Measurements from ENCODE around the gene PIP4K2A. TPM values are rescaled to one million over a fixed set of nuclear protein-coding genes. Genes with fewer than 3 reads are reported as not detected.

PIP4K2A gene
- total RNA-seq, 1 donor from 2014 or later, result 67.6 TPM

DNA sequence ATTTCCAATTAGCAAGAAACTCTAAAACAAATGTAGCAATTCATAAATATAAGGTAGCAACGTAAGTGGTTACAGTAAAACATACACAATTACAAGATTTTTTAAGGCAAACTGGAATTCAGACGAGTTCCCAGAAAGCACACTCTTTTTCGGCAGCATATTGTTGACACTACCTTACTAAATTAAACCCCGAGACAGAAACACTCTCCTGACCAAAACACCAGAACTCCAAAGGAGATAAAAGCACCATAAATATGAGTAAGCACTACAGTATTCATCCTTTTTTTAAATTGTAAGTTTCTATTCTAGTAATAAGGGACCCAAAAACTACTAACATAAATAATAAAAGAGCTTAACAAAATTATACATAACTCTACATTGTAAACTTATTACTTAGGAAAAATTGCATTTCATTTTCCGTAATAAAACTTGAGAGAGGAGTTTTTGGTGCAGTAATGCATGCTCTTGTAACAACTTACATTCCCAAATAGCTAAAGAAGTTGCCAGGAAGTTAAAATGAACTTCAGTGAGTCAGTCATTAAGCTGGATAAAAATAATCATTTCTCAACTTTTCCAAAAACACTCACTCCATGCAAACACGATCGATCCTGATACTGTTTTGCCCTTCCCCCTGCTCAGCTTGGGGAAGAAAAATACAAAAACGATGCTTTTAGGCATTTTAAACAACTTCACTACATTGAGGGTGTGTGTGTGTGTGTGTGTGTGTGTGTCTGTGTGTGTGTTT, 2.0 kb downstream of the PIP4K2A start:
- Histone ChIP-seq H3K4me1 (peaks cover 34% of the 10 kb centered on the region), H3K27me3 (ENCODE audit: low read depth) (no peaks in the 10 kb centered on the region), H3K4me3 (peak overlapping the region; percentile 91), H3K27ac (no peak overlapping the region), H3K9me3 (no peaks in the 10 kb centered on the region), H3K36me3 (no peaks in the 10 kb centered on the region)
- ATAC-seq (no peak), DNase-seq (no peak)
- intact Hi-C loops (cut with DNase I), result no loop called here
- no peak for TF ChIP-seq CTCF (IDR thresholded peaks at IDR 0.05)

GRCh38 chr10:22711373-22711772, 3.0 kb downstream of the PIP4K2A start:
- Histone ChIP-seq H3K27me3 (ENCODE audit: low read depth) (no peaks in the 10 kb centered on the region), H3K4me1 (peaks cover 34% of the 10 kb centered on the region), H3K9me3 (no peaks in the 10 kb centered on the region), H3K4me3 (peak overlapping the region; percentile 91), H3K27ac (no peak overlapping the region), H3K36me3 (no peaks in the 10 kb centered on the region)
- DNase-seq (no peak), ATAC-seq (no peak)
- no peak for TF ChIP-seq CTCF (IDR thresholded peaks at IDR 0.05)
- intact Hi-C loops (cut with DNase I), result no loop called here

GRCh38 chr10:22710139-22710745, 4.1 kb downstream of the PIP4K2A start:
- Histone ChIP-seq H3K36me3 (no peaks in the 10 kb centered on the region), H3K27me3 (ENCODE audit: low read depth) (no peaks in the 10 kb centered on the region), H3K4me3 (no peak overlapping the region), H3K27ac (no peak overlapping the region), H3K4me1 (peaks cover 38% of the 10 kb centered on the region), H3K9me3 (no peaks in the 10 kb centered on the region)
- intact Hi-C loops (cut with DNase I), result no loop called here
- ATAC-seq, result no peak
- DNase-seq, result peak; percentile 55
- no peak for TF ChIP-seq CTCF (IDR thresholded peaks at IDR 0.05)

DNA sequence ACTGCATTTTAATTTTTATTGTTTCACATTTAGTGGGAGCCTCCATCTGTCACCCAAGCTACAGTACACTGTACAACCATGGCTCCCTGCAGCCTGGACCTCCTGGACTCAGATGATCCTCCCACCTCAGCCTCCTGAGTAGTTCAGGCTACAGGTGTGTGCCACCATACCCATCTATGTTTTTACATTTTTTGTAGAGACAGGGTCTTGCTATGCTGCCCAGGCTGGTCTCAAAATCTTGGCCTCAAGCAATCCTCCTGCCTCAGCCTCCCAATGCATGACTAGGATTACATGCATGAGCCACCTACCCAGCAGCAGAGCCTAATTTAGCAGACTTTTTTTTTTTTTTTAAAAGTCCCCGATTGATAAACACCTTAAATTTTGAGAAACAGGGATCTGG, 5.6 kb downstream of the PIP4K2A start:
- no peak overlapping the region for H3K4me3 ChIP-seq
- DNase-seq (no peak), ATAC-seq (no peak)
- peaks cover 42% of the 10 kb centered on the region for H3K4me1 ChIP-seq
- intact Hi-C loops (cut with DNase I), result no loop called here
- H3K36me3 ChIP-seq, result no peaks in the 10 kb centered on the region
- H3K27me3 ChIP-seq (ENCODE audit: low read depth), result no peaks in the 10 kb centered on the region
- no peaks in the 10 kb centered on the region for H3K9me3 ChIP-seq
- TF ChIP-seq CTCF (IDR thresholded peaks at IDR 0.05), result no peak
- H3K27ac ChIP-seq, result no peak overlapping the region

- Histone ChIP-seq H3K27ac (no peak overlapping the region), H3K4me3 (no peak overlapping the region), H3K36me3 (no peaks in the 10 kb centered on the region), H3K27me3 (ENCODE audit: low read depth) (no peaks in the 10 kb centered on the region), H3K9me3 (no peaks in the 10 kb centered on the region), H3K4me1 (peaks cover 33% of the 10 kb centered on the region)
- no peak for TF ChIP-seq CTCF (IDR thresholded peaks at IDR 0.05)
- intact Hi-C loops (cut with DNase I), result no loop called here
- no peak for DNase-seq
- ATAC-seq, result no peak
Measured at GRCh38 chr10:22705527-22705926, 8.9 kb downstream of the PIP4K2A start.

Measured in lower lobe of right lung (tissue), 2 donors.